Mucosa of descending colon (tissue), 3 donors: ENCODE measurements around the gene KIF1C. TPM values are rescaled to one million over a fixed set of nuclear protein-coding genes. Genes with fewer than 3 reads are reported as not detected.

Experiments
- ATAC-seq: fragments of 200-7000 bp; cut with Tn5 transposase; one replicate; pipeline ENCODE4 v1.9.1; 2020; ENCODE audit warnings: mild to moderate bottlenecking, moderate library complexity
- DNase-seq, 3 donors: peaks; one replicate each; pipeline ENCODE4 v3.0.0-alpha.2; 2020
- H3K36me3 ChIP-seq: fragments of 200-600 bp; one replicate; pipeline ENCODE4 v1.8.0; 2021; ENCODE audit warnings: low read depth, mild to moderate bottlenecking
- H3K4me1 ChIP-seq: fragments of 200-600 bp; one replicate; pipeline ENCODE4 v1.8.0; 2021; ENCODE audit warnings: low read depth, mild to moderate bottlenecking
- H3K4me3 ChIP-seq: fragments of 200-600 bp; one replicate; pipeline ENCODE4 v1.8.0; 2021; ENCODE audit warnings: mild to moderate bottlenecking
- H3K9me3 ChIP-seq: fragments of 200-600 bp; one replicate; pipeline ENCODE4 v1.8.0; 2021; ENCODE audit warnings: mild to moderate bottlenecking
- intact Hi-C, 2 donors: fragments of 100-400 bp; cut with DNase I in 1 of 2; cut with micrococcal nuclease in 1 of 2; formaldehyde crosslinking; loops; one replicate each; pipeline versions ENCODE4 v1.11.0 to v1.11.1; 2022; cut with DNase I, micrococcal nuclease
- total RNA-seq, 3 donors: library from RNA; stranded (reverse); fragmentation: NEBNext Ultra II Directional in 2 of 3; extraction: Animal tissue kit (Norgen Biotek cat#: 25700) in 2 of 3; gene quantifications; one replicate each; pipeline versions ENCODE4 v1.2.1 to v1.2.4, GENCODE V29; 2021 to 2023
- TF ChIP-seq, protein P1 (sequence below): fragments of 200-600 bp; IDR thresholded peaks from one replicate; pipeline ENCODE4 v1.8.0; 2022; ENCODE audit warnings: antibody characterized with exemption, mild to moderate bottlenecking
- donor health status: DM: no; HTN: no; CAD: no; lungs with moderate emphysema.
- donor health status: DM: no; HTN: no; CAD: no.
- donor health status: DM: no; HTN: yes; CAD: no.

Gene KIF1C
- total RNA-seq, 3 donors from 2014 or later: 219 to 286 (median 273) TPM

DNA sequence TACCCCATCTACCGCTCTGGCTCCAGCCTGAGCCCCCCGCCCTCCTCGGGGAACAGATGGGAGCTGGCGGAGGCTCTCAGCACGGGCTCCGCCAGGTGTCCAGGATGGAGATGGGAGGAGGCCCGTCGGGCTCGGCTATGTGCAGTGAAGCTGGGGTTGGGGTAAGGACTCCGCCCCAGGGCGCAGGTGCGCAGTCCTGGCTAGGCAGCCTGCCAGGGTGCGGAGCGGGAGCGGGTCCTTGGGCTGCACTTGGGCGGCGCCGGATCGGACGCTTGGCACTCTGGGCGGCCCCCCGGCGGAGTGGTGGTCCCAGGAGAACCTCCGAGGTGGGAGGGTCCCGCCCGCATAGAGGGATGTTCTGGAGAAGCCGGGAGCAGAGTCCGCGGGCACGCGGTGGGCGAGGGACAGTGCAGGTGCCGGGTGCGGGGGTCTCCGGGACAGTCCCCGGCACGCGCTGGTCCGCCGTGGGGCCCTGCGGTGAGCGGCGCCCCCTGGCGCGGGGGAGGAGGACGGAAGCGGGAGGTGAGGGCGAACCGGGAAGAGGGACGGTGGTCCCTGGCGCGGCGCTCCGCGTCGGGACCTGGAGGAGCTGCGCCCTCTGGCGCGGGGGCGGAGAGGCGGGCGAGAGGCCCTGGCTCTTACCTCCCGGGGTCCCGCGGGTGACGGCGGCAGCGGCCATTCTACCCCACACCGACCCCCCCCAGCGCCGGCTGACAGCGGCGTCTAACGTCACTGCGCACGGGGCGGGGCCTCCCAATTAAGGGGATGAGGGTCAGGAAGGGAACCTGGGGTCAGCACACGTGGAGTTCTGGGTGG is 10.6 kb upstream of the KIF1C start, which contains the start of gene CAMTA2:
CAMTA2 (minus strand) TSS at position 725 of the 816 bp plus-strand sequence. CDS start 1,453 bp downstream, outside the sequence.
- intact Hi-C loops: loop anchor here in 1 of 2 donors (10.0 kb wide), 1 partner anchor 78 kb away; no protein-coding TSS in a partner anchor
- H3K4me3 ChIP-seq: peak within 1 kb of the TSS; percentile 71
- H3K4me1 ChIP-seq: peaks cover 23% of the 10 kb centered on the region
- TF ChIP-seq, protein P1, sequence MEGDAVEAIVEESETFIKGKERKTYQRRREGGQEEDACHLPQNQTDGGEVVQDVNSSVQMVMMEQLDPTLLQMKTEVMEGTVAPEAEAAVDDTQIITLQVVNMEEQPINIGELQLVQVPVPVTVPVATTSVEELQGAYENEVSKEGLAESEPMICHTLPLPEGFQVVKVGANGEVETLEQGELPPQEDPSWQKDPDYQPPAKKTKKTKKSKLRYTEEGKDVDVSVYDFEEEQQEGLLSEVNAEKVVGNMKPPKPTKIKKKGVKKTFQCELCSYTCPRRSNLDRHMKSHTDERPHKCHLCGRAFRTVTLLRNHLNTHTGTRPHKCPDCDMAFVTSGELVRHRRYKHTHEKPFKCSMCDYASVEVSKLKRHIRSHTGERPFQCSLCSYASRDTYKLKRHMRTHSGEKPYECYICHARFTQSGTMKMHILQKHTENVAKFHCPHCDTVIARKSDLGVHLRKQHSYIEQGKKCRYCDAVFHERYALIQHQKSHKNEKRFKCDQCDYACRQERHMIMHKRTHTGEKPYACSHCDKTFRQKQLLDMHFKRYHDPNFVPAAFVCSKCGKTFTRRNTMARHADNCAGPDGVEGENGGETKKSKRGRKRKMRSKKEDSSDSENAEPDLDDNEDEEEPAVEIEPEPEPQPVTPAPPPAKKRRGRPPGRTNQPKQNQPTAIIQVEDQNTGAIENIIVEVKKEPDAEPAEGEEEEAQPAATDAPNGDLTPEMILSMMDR: peak; percentile 70
- peak; percentile 89 for ATAC-seq
- DNase-seq: peak; percentile 94 to 96 (median 94)
- H3K36me3 ChIP-seq: no peaks in the 10 kb centered on the region
- H3K9me3 ChIP-seq: no peaks in the 10 kb centered on the region

DNA sequence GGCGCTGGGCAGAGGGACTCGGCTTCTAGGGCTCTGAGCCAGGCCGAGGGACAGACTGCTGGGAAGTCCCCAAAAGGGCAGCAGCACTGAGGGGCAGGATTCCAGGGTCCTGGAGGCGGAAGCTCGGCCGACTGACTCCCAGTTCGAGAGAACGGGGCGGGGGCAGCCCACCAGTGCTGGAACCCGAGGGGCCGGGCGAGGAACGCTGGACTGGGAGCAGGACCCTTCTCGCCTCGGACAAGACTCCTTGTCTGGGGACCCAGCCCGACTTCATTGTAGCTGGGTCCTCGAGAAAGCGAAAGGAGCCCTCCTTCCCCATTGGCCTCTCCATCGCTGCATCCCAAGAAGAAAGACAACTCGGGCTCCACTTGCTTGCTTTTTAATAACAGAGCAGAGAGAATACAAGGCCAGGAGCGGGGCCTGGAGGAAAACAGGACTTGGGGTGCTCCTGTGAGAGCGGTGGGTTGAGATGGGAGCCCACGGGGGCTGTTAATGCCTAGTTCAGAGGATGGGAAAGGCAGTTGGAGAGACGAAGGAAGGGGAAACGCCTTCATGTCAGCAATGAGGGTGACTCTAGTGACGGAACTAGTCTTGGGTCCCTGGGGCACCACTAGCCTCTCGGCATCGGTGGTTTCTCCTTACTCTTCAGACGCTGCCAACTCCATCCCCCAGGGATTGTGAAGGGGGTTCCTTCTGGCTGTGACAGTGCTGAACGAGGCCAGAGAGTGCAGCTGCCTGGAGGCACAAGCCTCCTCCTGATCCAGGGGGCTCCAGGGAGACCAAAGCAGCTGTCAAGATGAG is 9.8 kb upstream of the KIF1C start:
- H3K36me3 ChIP-seq: no peaks in the 10 kb centered on the region
- DNase-seq: no peak
- ATAC-seq: peak; percentile 5
- intact Hi-C loops: loop anchor here in 1 of 2 donors (10.0 kb wide), 1 partner anchor 77 kb away; no protein-coding TSS in a partner anchor
- H3K9me3 ChIP-seq: no peaks in the 10 kb centered on the region
- peak overlapping the region; percentile 71 for H3K4me3 ChIP-seq
- H3K4me1 ChIP-seq: peaks cover 23% of the 10 kb centered on the region
- TF ChIP-seq, protein P1: no peak

DNA sequence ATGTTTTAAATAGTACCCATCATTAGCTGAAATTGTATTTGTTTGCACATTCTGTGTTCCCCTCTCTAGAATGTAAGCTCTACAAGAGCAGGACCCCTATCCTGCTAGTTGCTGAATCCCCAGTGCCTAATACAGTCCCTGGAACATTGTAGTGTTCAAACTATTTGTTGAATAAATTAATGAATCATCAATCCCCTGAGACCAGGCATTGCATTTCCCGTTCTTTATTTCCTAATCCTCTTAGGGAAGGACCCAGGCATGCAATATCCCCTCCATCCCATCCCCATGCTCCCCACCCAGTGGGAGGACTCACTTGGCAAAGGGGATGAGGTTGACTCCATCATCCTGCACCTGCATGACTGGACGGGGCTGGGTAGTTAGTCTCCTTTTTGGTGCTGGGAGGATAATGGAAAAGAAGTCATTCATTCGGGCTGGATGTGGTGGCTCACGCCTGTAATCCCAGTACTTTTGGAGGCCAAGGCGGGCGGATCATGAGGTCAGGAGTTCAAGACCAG is 3.6 kb upstream of the KIF1C start:
- no peaks in the 10 kb centered on the region for H3K9me3 ChIP-seq
- TF ChIP-seq, protein P1: no peak
- no peak for DNase-seq
- intact Hi-C loops: no loop called here
- no peaks in the 10 kb centered on the region for H3K36me3 ChIP-seq
- H3K4me3 ChIP-seq: no peak overlapping the region
- H3K4me1 ChIP-seq: peaks cover 14% of the 10 kb centered on the region
- ATAC-seq: no peak

DNA sequence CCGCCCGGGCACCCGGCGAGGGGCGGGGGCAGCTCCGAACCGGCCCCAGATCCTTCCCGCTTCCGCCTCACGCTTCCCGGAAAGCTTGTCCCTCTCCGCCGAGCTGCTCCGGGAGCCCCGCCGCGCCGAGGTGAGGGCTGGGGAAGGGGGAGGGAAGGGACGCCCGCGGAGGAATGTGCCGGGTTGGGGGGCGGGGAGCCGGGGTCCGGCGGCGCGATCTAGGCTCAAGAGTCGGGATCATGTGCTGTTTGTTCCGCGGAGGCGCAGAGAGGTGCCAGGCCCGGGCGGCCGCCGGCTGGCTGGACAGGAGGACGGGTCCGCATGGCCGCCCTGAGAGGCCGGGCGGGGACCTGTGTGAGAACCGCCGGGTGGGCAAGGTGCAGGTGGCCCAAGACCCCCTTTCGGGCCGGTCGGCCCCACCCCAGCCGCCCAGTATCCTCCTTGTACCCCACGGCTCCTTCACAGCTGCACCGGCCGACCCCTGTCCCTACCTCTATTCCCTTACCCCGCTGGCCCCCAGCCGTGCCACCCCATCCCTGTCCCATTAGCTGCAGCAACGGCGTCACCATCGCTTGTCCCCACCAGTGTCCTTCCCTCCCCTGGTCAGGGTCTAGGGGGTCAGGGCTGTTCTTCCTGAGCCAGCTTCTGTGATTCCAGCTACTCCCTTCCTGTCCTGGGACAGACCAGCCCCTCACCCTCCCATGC is 429 bp downstream of the KIF1C start:
- Histone ChIP-seq H3K9me3 (no peaks in the 10 kb centered on the region), H3K4me3 (peak overlapping the region; percentile 92), H3K36me3 (peaks cover 7% of the 10 kb centered on the region), H3K4me1 (peaks cover 22% of the 10 kb centered on the region)
- DNase-seq: peak in 2 of 3 donors; percentile 47 to 74
- intact Hi-C loops: no loop called here
- ATAC-seq: peak; percentile 12
- TF ChIP-seq, protein P1: no peak
